Mucosa of descending colon (tissue), 3 donors: Measurements from ENCODE around the gene PLCXD1. TPM values are rescaled to one million over a fixed set of nuclear protein-coding genes. Genes with fewer than 3 reads are reported as not detected.
"Not testable (repeated sequence)": the region's sequence is repeated elsewhere in the genome, so short reads cannot be mapped to it uniquely, and the experiment has no call there.

ENCODE experiments used
- ATAC-seq: fragments of 200-7000 bp; cut with Tn5 transposase; one replicate; pipeline ENCODE4 v1.9.1; 2020; ENCODE audit warnings: mild to moderate bottlenecking, moderate library complexity
- DNase-seq, 3 donors: peaks; one replicate each; pipeline ENCODE4 v3.0.0-alpha.2; 2020
- H3K36me3 ChIP-seq: fragments of 200-600 bp; one replicate; pipeline ENCODE4 v1.8.0; 2021; ENCODE audit warnings: low read depth, mild to moderate bottlenecking
- H3K4me1 ChIP-seq: fragments of 200-600 bp; one replicate; pipeline ENCODE4 v1.8.0; 2021; ENCODE audit warnings: low read depth, mild to moderate bottlenecking
- H3K4me3 ChIP-seq: fragments of 200-600 bp; one replicate; pipeline ENCODE4 v1.8.0; 2021; ENCODE audit warnings: mild to moderate bottlenecking
- H3K9me3 ChIP-seq: fragments of 200-600 bp; one replicate; pipeline ENCODE4 v1.8.0; 2021; ENCODE audit warnings: mild to moderate bottlenecking
- intact Hi-C, 2 donors: fragments of 100-400 bp; cut with DNase I in 1 of 2; cut with micrococcal nuclease in 1 of 2; formaldehyde crosslinking; loops; one replicate each; pipeline versions ENCODE4 v1.11.0 to v1.11.1; 2022; cut with DNase I, micrococcal nuclease
- total RNA-seq, 3 donors: library from RNA; stranded (reverse); fragmentation: NEBNext Ultra II Directional in 2 of 3; extraction: Animal tissue kit (Norgen Biotek cat#: 25700) in 2 of 3; gene quantifications; one replicate each; pipeline versions ENCODE4 v1.2.1 to v1.2.4, GENCODE V29; 2021 to 2023
- TF ChIP-seq, protein P1 (sequence below): fragments of 200-600 bp; IDR thresholded peaks from one replicate; pipeline ENCODE4 v1.8.0; 2022; ENCODE audit warnings: antibody characterized with exemption, mild to moderate bottlenecking
- donor health status: DM: no; HTN: no; CAD: no; lungs with moderate emphysema.
- donor health status: DM: no; HTN: no; CAD: no.
- donor health status: DM: no; HTN: yes; CAD: no.

The PLCXD1 gene
- total RNA-seq, 3 donors from 2014 or later: 12.6 to 20.7 (median 13.8) TPM

DNA sequence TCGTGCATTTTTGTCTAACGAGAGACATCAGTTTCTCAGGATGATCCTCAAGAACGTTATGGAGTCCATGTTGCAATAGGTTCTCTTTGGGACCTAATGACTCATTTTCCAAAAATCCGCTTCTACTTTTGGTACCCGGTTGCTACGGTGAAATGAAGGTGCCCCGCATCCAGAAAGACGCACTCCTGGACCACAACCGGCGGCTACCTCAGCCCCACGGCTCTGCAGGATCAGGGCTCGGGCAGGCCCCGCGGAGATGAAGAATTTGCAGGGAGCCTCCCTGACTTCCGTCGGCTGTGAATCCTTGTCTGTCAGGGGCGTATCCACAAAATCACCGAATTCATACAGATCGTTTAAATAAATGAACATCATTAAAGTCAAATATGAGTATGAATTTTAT lies 21.8 kb downstream of the PLCXD1 start:
- Histone ChIP-seq H3K4me1 (no peaks in the 10 kb centered on the region), H3K36me3 (peaks cover 2% of the 10 kb centered on the region), H3K9me3 (no peaks in the 10 kb centered on the region), H3K4me3 (no peak overlapping the region)
- TF ChIP-seq, protein P1, sequence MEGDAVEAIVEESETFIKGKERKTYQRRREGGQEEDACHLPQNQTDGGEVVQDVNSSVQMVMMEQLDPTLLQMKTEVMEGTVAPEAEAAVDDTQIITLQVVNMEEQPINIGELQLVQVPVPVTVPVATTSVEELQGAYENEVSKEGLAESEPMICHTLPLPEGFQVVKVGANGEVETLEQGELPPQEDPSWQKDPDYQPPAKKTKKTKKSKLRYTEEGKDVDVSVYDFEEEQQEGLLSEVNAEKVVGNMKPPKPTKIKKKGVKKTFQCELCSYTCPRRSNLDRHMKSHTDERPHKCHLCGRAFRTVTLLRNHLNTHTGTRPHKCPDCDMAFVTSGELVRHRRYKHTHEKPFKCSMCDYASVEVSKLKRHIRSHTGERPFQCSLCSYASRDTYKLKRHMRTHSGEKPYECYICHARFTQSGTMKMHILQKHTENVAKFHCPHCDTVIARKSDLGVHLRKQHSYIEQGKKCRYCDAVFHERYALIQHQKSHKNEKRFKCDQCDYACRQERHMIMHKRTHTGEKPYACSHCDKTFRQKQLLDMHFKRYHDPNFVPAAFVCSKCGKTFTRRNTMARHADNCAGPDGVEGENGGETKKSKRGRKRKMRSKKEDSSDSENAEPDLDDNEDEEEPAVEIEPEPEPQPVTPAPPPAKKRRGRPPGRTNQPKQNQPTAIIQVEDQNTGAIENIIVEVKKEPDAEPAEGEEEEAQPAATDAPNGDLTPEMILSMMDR: no peak
- intact Hi-C loops: no loop called here
- ATAC-seq (no peak), DNase-seq (peak in 1 of 3 donors; percentile 29)

DNA sequence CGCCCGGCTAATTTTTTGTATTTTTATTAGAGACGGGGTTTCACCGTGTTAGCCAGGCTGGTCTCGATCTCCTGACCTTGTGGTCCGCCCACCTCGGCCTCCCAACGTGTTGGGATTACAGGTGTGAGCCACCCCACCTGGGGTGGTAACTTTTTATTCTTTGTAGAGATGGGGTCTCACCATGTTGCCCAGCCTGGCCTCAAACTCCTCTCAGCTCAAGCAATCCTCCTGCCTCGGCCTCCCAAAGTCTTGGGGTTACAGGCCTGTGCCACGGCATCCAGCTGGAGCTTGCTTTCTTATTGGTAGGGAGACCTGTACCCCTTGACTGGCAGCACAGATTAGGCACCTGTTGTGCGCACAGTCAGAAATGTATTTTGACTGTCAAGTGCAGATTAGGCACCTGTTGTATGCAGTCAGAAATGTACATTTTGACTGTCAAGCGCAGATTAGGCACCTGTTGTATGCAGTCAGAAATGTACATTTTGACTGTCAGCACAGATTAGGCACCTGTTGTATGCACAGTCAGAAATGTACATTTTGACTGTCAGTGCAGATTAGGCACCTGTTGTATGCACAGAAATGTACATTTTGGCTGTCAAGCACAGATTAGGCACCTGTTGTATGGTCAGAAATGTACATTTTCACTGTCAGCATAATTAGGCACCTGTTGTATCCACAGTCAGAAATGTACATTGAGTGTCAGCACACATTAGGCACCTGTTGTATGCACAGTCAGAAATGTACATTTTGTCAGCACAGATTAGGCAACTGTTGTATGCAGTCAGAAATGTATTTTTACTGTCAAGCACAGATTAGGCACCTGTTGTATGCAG lies 24.8 kb downstream of the PLCXD1 start:
- not testable (repeated sequence) for H3K36me3 ChIP-seq

DNA sequence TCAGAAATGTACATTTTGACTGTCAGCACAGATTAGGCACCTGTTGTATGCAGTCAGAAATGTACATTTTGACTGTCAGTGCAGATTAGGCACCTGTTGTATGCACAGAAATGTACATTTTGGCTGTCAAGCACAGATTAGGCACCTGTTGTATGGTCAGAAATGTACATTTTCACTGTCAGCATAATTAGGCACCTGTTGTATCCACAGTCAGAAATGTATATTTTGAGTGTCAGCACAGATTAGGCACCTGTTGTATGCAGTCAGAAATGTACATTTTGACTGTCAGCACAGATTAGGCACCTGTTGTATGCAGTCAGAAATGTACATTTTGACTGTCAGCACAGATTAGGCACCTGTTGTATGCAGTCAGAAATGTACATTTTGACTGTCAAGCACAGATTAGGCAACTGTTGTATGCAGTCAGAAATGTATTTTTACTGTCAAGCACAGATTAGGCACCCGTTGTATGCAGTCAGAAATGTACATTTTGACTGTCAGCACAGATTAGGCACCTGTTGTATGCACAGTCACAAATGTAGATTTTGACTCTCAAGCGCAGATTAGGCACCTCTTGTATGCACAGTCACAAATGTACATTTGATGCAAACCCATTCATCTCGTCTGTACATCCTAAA lies 25.6 kb downstream of the PLCXD1 start:
- H3K4me3 ChIP-seq, H3K9me3 ChIP-seq, DNase-seq, ATAC-seq, intact Hi-C loops, H3K4me1 ChIP-seq, H3K36me3 ChIP-seq: not testable (repeated sequence)

More for the DNA sequence above, 24.8 kb downstream of the PLCXD1 start:
- DNase-seq: peak in 2 of 3 donors; percentile 21 to 31
- H3K9me3 ChIP-seq, ATAC-seq, H3K4me1 ChIP-seq, intact Hi-C loops, H3K4me3 ChIP-seq: not testable (repeated sequence)

DNA sequence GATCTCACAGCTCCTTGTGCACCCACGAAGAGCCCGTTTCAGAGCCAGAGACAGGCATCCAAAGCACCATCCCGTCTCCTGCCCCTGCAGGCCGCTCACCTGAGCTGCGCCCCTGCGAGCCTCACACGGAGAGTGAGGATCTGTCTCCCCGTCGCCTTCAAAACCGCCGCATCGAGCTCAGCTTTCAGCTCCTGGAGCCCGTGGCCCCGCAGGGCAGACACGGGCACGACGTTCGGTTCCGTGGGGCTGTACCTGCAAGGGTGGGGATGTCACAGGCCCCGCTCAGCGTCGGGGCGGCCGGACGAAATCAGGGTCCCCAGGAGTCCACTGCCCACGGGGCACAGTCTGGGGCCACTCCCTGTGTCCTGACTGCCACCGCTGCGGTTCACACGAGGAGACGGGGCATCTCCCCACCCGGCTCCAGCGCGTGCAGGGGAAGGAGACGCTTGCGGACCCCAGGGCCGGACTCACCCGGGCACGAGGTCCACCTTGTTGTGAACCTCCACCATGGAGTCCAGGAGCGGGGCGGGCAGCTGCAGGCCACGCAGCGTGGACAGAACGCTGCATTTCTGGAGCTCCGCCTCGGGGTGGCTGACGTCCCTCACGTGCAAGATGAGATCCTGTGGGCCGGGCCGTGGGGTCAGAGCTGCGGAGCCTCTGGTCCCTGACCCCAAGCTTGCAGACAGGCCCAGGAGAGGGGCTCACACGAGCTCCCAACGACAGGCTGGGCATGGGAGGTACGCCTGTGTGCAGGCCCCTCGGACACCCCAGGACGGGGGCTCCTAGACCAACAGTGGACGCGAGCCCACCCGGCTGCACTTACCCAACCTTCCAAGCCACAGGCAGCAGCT lies 26.3 kb downstream of the PLCXD1 start:
- Histone ChIP-seq H3K4me3 (no peak overlapping the region), H3K9me3 (no peaks in the 10 kb centered on the region), H3K36me3 (peaks cover 2% of the 10 kb centered on the region), H3K4me1 (no peaks in the 10 kb centered on the region)
- ATAC-seq (no peak), DNase-seq (peak in 2 of 3 donors; percentile 21 to 47)
- TF ChIP-seq, protein P1: no peak
- intact Hi-C loops: no loop called here

DNA sequence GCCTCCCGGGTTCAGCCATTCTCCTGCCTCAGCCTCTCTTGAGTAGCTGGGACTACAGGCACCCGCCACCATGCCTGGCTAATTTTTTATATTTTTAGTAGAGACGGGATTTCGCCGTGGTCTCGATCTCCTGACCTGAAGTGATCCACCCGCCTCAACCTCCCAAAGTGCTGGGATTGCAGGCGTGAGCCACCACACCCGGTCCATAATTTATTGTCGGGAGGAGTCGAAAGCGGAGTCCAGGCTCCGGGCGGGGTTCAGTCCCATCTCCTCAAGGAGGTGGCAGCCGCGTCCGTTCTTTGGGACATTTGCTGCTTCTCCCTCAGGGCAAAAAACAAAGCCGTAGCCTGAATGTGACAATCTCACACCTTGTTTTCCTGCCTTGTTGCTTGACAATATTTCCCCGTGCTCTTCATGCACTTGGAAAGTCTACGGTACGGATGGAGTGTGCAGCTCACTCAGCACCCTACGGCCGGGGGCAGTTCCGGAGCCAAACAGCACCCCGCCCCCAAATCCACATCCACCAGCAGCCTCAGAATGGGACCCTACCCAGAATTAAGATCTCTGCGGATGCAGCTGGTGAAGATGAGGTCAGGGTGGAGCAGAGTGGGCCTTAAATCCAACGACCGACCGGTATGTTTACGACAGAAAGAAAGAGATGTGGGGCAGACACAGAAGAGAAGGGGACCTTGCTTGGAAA lies 27.8 kb downstream of the PLCXD1 start:
- no peak for ATAC-seq
- Histone ChIP-seq H3K4me3 (no peak overlapping the region), H3K4me1 (no peaks in the 10 kb centered on the region), H3K36me3 (peaks cover 2% of the 10 kb centered on the region), H3K9me3 (no peaks in the 10 kb centered on the region)
- intact Hi-C loops: no loop called here
- TF ChIP-seq, protein P1: no peak
- DNase-seq: peak in 2 of 3 donors; percentile 18 to 25

DNA sequence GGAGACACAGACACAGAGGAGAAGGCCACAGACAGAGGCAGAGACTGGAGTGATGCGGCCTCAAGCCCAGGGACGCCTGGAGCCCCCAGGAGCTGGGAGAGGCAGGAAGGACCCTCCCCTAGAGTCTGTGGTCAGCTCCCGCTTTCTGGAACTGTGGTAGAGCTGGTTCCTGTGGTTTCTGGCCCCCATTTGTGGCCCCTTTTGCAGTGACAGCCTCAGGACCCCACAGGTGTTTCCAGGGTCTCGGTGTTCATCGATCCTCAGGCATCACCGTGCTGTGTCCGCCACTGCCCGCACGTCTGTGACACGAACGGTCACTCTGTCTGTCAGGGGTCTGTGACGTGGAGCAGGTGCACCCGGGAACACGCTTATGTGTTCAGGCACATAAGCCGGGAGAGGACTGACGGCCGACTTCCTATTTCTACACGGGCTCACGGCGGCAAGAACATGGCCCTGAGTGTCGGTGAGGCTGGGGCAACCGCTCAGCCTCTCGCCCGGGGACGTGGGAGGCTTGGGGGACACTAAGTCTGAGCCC lies 29.5 kb downstream of the PLCXD1 start:
- DNase-seq (peak in 2 of 3 donors; percentile 14 to 42), ATAC-seq (no peak)
- H3K4me3 ChIP-seq: no peak overlapping the region
- intact Hi-C loops: no loop called here
- TF ChIP-seq, protein P1: no peak
- H3K9me3 ChIP-seq: no peaks in the 10 kb centered on the region
- H3K36me3 ChIP-seq: no peaks in the 10 kb centered on the region
- no peaks in the 10 kb centered on the region for H3K4me1 ChIP-seq
